Sigmoid colon (tissue), 4 donors: ENCODE results near the gene TGFBR3L.

Experiments
- CTCF ChIP-seq, 4 experiments: fragments of 450-650 bp in 3 of 4; fragments of 200-600 bp in 1 of 4; IDR thresholded peaks; one replicate each; pipeline ENCODE4 v1.5.1; 2016 to 2019; ENCODE audit warnings: antibody characterized with exemption in 4 of 4, mild to moderate bottlenecking in 3 of 4, moderate library complexity in 2 of 4
- EP300 ChIP-seq, 4 donors: sonication (generic); formaldehyde crosslinking; IDR thresholded peaks; one replicate each; pipeline ENCODE4 v1.6.1; 2017; ENCODE audit warnings: antibody characterized with exemption in 4 of 4
- POLR2A ChIP-seq, 2 donors: fragments of 450-650 bp; IDR thresholded peaks; one replicate each; pipeline ENCODE4 v1.6.1; 2016; ENCODE audit warnings: antibody characterized with exemption in 2 of 2, mild to moderate bottlenecking in 2 of 2, moderate library complexity in 2 of 2
- POLR2AphosphoS5 ChIP-seq, 4 donors: sonication (generic); formaldehyde crosslinking; IDR thresholded peaks; one replicate each; pipeline ENCODE4 v1.6.1; 2017; ENCODE audit warnings: antibody characterized with exemption in 4 of 4

GRCh38 chr19:7953060-7953459 is 38.4 kb downstream of the TGFBR3L start:
- TF ChIP-seq POLR2A (IDR thresholded peaks at IDR 0.05) (no peak), CTCF (IDR thresholded peaks at IDR 0.05) (no peak), POLR2AphosphoS5 (IDR thresholded peaks at IDR 0.05) (no peak), EP300 (IDR thresholded peaks at IDR 0.05) (no peak)
